GM13976 (cell line): ENCODE results near the gene MOSMO.
A peak's percentile ranks its signal among the peaks of the same experiment; 100 is the strongest.

Experiments used
- DNase-seq: peaks from one replicate; pipeline ENCODE4 v3.0.0; 2012; ENCODE audit warnings: low spot score
- in situ Hi-C: fragments of 300-500 bp; cut with MboI; formaldehyde crosslinking; loops from one replicate; pipeline ENCODE4 v1.12.0; 2022; ENCODE audit warnings: low sequenced_read_pairs, mixed read lengths, inconsistent platforms; ENCODE audit not compliant: unreplicated experiment
- TF ChIP-seq, protein P1 (sequence below): IDR thresholded peaks from 2 replicates; pipeline ENCODE4 v1.5.1; 2012; ENCODE audit warnings: borderline replicate concordance, mild to moderate bottlenecking; ENCODE audit not compliant: insufficient read depth; ENCODE audit errors: extremely low read depth, missing control alignments, control extremely low read depth

Gene MOSMO

DNA sequence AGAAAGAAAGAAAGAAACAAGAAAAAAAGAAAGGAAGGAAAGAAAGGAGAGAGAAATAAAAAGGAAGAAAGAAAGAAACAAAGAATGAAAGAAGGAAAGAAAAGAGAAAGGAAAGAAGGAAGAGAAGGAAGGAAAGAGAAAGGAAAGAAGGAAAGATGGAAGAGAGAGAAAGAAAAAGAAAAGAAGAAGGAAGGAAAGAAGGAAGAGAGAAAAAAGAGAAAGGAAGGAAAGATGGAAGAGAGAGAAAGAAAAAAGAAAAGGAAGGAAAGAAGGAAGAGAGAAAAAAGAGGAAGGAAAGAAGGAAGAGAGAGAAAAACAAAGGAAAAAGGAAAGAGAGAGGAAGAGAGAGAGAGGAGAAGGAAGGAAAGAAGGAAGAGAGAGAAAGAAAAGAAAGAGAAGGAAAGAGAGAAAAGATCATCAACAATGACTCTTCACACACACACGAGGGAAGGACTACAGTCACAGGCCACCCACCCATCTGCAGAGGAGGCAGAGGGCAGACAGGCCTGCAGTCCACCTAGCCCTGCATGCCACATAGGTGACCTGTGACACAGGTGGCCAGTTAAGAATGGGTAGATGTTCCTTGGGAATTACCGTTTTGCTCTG lies 108.3 kb downstream of the MOSMO start:
- in situ Hi-C loops, result no loop called here
- TF ChIP-seq, protein P1, sequence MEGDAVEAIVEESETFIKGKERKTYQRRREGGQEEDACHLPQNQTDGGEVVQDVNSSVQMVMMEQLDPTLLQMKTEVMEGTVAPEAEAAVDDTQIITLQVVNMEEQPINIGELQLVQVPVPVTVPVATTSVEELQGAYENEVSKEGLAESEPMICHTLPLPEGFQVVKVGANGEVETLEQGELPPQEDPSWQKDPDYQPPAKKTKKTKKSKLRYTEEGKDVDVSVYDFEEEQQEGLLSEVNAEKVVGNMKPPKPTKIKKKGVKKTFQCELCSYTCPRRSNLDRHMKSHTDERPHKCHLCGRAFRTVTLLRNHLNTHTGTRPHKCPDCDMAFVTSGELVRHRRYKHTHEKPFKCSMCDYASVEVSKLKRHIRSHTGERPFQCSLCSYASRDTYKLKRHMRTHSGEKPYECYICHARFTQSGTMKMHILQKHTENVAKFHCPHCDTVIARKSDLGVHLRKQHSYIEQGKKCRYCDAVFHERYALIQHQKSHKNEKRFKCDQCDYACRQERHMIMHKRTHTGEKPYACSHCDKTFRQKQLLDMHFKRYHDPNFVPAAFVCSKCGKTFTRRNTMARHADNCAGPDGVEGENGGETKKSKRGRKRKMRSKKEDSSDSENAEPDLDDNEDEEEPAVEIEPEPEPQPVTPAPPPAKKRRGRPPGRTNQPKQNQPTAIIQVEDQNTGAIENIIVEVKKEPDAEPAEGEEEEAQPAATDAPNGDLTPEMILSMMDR, result no peak
- DNase-seq, result no peak

GRCh38 chr16:22117609-22118008 lies 109.7 kb downstream of the MOSMO start:
- no peak for DNase-seq
- in situ Hi-C loops, result no loop called here
- TF ChIP-seq, protein P1, result no peak

GRCh38 chr16:22120440-22120839 lies 112.5 kb downstream of the MOSMO start:
- in situ Hi-C loops, result no loop called here
- TF ChIP-seq, protein P1, result no peak
- DNase-seq, result no peak

DNA sequence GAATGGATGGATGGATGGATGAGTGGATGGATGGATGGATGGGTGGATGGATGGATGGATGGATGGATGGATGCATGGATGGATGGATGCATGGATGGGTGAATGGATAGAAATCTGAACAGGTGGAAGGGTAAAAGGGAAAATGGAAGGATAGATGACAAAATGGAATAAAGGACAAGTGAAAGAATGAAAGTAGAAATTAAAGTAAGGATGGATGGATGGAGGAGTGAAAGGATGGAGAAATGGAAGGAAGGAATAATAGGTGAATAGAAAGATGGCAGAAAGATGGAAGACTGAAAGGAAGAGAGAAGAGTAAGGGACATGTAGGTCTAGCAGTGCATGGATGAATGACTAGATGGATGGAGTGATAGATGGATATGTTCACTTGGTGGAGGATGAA lies 114.3 kb downstream of the MOSMO start:
- in situ Hi-C loops, result no loop called here
- no peak for DNase-seq
- TF ChIP-seq, protein P1, result no peak

- in situ Hi-C loops, result no loop called here
- TF ChIP-seq, protein P1, result no peak
- peak; percentile 37 for DNase-seq
Measured at GRCh38 chr16:22123146-22123545, 115.2 kb downstream of the MOSMO start.

- DNase-seq, result peak; percentile 40
- in situ Hi-C loops, result no loop called here
- TF ChIP-seq, protein P1, result no peak
Measured at GRCh38 chr16:22123759-22124490, 116.0 kb downstream of the MOSMO start.
